Measurements from ENCODE around the gene GTF2A1L.

Gene GTF2A1L

GRCh38 chr2:48624696-48625095, 7.0 kb downstream of the GTF2A1L start:
- TF ChIP-seq Cebpa-rat (IDR thresholded peaks at IDR 0.05): no peak
- H3K4me3 ChIP-seq: no peak overlapping the region
- no peaks in the 10 kb centered on the region for H3K27me3 ChIP-seq
- H3K9me3 ChIP-seq (replicated peaks in 1 of 11): peaks cover 0 to 10% (median 0%) of the 10 kb centered on the region in 11 experiments; a peak in 3 of 22 replicates
- no peak overlapping the region for H3K9ac ChIP-seq
- no peaks in the 10 kb centered on the region for H4K20me1 ChIP-seq
- no peak overlapping the region for H3K27ac ChIP-seq
- no peaks in the 10 kb centered on the region for H3K36me3 ChIP-seq
- no peaks in the 10 kb centered on the region for H3K4me1 ChIP-seq
- no peak overlapping the region for H3K4me2 ChIP-seq

GRCh38 chr2:48626047-48626446, 8.4 kb downstream of the GTF2A1L start:
- Histone ChIP-seq H3K4me1 (no peaks in the 10 kb centered on the region), H3K9me3 (replicated peaks in 1 of 11) (peaks cover 0 to 10% (median 0%) of the 10 kb centered on the region in 11 experiments; a peak in 3 of 22 replicates), H3K36me3 (no peaks in the 10 kb centered on the region), H3K9ac (no peak overlapping the region), H3K4me3 (no peak overlapping the region), H3K4me2 (no peak overlapping the region), H4K20me1 (no peaks in the 10 kb centered on the region), H3K27me3 (no peaks in the 10 kb centered on the region), H3K27ac (no peak overlapping the region)
- TF ChIP-seq Cebpa-rat (IDR thresholded peaks at IDR 0.05): no peak

- no peaks in the 10 kb centered on the region for H4K20me1 ChIP-seq
- no peaks in the 10 kb centered on the region for H3K36me3 ChIP-seq
- H3K9me3 ChIP-seq (replicated peaks in 1 of 11): peaks cover 0 to 9% (median 5%) of the 10 kb centered on the region in 11 experiments; a peak in 4 of 22 replicates
- no peak overlapping the region for H3K4me3 ChIP-seq
- no peaks in the 10 kb centered on the region for H3K4me1 ChIP-seq
- TF ChIP-seq Cebpa-rat (IDR thresholded peaks at IDR 0.05): no peak
- H3K9ac ChIP-seq: no peak overlapping the region
- H3K27me3 ChIP-seq: no peaks in the 10 kb centered on the region; a peak in 1 of 22 replicates
- H3K4me2 ChIP-seq: no peak overlapping the region
- no peak overlapping the region for H3K27ac ChIP-seq
Observed at GRCh38 chr2:48633143-48633542, 15.5 kb downstream of the GTF2A1L start.

GRCh38 chr2:48635786-48636185, 18.1 kb downstream of the GTF2A1L start:
- H3K4me1 ChIP-seq: no peaks in the 10 kb centered on the region
- H3K27me3 ChIP-seq: no peaks in the 10 kb centered on the region; a peak in 1 of 22 replicates
- no peak overlapping the region for H3K27ac ChIP-seq
- H3K4me2 ChIP-seq: no peak overlapping the region
- no peaks in the 10 kb centered on the region for H4K20me1 ChIP-seq
- peaks cover 0 to 9% (median 5%) of the 10 kb centered on the region in 11 experiments; a peak in 4 of 22 replicates for H3K9me3 ChIP-seq (replicated peaks in 1 of 11)
- no peak for TF ChIP-seq Cebpa-rat (IDR thresholded peaks at IDR 0.05)
- H3K36me3 ChIP-seq: no peaks in the 10 kb centered on the region
- H3K4me3 ChIP-seq: no peak overlapping the region
- no peak overlapping the region for H3K9ac ChIP-seq

GRCh38 chr2:48638261-48638660, 20.6 kb downstream of the GTF2A1L start:
- Histone ChIP-seq H3K9me3 (replicated peaks in 1 of 11) (peaks cover 0 to 9% (median 5%) of the 10 kb centered on the region in 11 experiments; a peak in 4 of 22 replicates), H3K27ac (no peak overlapping the region), H3K27me3 (no peaks in the 10 kb centered on the region; a peak in 1 of 22 replicates), H4K20me1 (no peaks in the 10 kb centered on the region), H3K36me3 (no peaks in the 10 kb centered on the region), H3K4me3 (no peak overlapping the region), H3K4me2 (no peak overlapping the region), H3K9ac (no peak overlapping the region), H3K4me1 (no peaks in the 10 kb centered on the region)
- TF ChIP-seq Cebpa-rat (IDR thresholded peaks at IDR 0.05): no peak

GRCh38 chr2:48651158-48651790, 33.6 kb downstream of the GTF2A1L start:
- H3K4me3 ChIP-seq: no peak overlapping the region
- H4K20me1 ChIP-seq: no peaks in the 10 kb centered on the region
- H3K27ac ChIP-seq: no peak overlapping the region
- no peak for TF ChIP-seq Cebpa-rat (IDR thresholded peaks at IDR 0.05)
- H3K9me3 ChIP-seq (replicated peaks in 1 of 11): no peaks in the 10 kb centered on the region
- H3K9ac ChIP-seq: no peak overlapping the region
- H3K36me3 ChIP-seq: no peaks in the 10 kb centered on the region
- no peak overlapping the region for H3K4me2 ChIP-seq
- no peaks in the 10 kb centered on the region for H3K27me3 ChIP-seq
- H3K4me1 ChIP-seq: no peaks in the 10 kb centered on the region

- Histone ChIP-seq H3K4me1 (no peaks in the 10 kb centered on the region; a peak in 1 of 20 replicates), H3K4me3 (no peak overlapping the region), H3K27ac (no peak overlapping the region), H3K4me2 (no peak overlapping the region), H3K9ac (no peak overlapping the region), H3K36me3 (no peaks in the 10 kb centered on the region), H3K27me3 (no peaks in the 10 kb centered on the region), H3K9me3 (replicated peaks in 1 of 11) (peaks cover 0 to 12% (median 4%) of the 10 kb centered on the region in 11 experiments; a peak in 8 of 22 replicates), H4K20me1 (no peaks in the 10 kb centered on the region)
- no peak for TF ChIP-seq Cebpa-rat (IDR thresholded peaks at IDR 0.05)
Observed at GRCh38 chr2:48668992-48669391, 51.3 kb downstream of the GTF2A1L start.

GRCh38 chr2:48673581-48673980, 55.9 kb downstream of the GTF2A1L start:
- Histone ChIP-seq H3K27me3 (no peaks in the 10 kb centered on the region), H3K9me3 (replicated peaks in 1 of 11) (peaks cover 0 to 12% (median 4%) of the 10 kb centered on the region in 11 experiments; a peak in 8 of 22 replicates), H3K36me3 (no peaks in the 10 kb centered on the region), H3K4me3 (no peak overlapping the region), H3K4me1 (no peaks in the 10 kb centered on the region; a peak in 1 of 20 replicates), H4K20me1 (no peaks in the 10 kb centered on the region), H3K9ac (no peak overlapping the region), H3K4me2 (no peak overlapping the region), H3K27ac (no peak overlapping the region)
- no peak for TF ChIP-seq Cebpa-rat (IDR thresholded peaks at IDR 0.05)

GRCh38 chr2:48674933-48675332, 57.3 kb downstream of the GTF2A1L start:
- H4K20me1 ChIP-seq: no peaks in the 10 kb centered on the region
- H3K4me3 ChIP-seq: no peak overlapping the region
- no peak for TF ChIP-seq Cebpa-rat (IDR thresholded peaks at IDR 0.05)
- no peaks in the 10 kb centered on the region; a peak in 1 of 20 replicates for H3K4me1 ChIP-seq
- no peak overlapping the region for H3K4me2 ChIP-seq
- H3K27ac ChIP-seq: no peak overlapping the region
- no peak overlapping the region for H3K9ac ChIP-seq
- H3K27me3 ChIP-seq: no peaks in the 10 kb centered on the region
- H3K9me3 ChIP-seq (replicated peaks in 1 of 11): peaks cover 0 to 12% (median 4%) of the 10 kb centered on the region in 11 experiments; a peak in 8 of 22 replicates
- H3K36me3 ChIP-seq: no peaks in the 10 kb centered on the region

GRCh38 chr2:48677450-48677849, 59.8 kb downstream of the GTF2A1L start:
- no peak overlapping the region for H3K9ac ChIP-seq
- no peaks in the 10 kb centered on the region for H3K36me3 ChIP-seq
- no peak overlapping the region for H3K4me2 ChIP-seq
- H3K9me3 ChIP-seq (replicated peaks in 1 of 11): peaks cover 0 to 11% (median 4%) of the 10 kb centered on the region in 11 experiments; a peak in 8 of 22 replicates
- H3K4me1 ChIP-seq: no peaks in the 10 kb centered on the region
- H4K20me1 ChIP-seq: no peaks in the 10 kb centered on the region
- no peak overlapping the region for H3K27ac ChIP-seq
- no peak for TF ChIP-seq Cebpa-rat (IDR thresholded peaks at IDR 0.05)
- H3K4me3 ChIP-seq: no peak overlapping the region
- no peaks in the 10 kb centered on the region for H3K27me3 ChIP-seq

Data from BLaER1 treated with 17β-estradiol and CSF1 and Interleukin-3, amounts not matched to agents 10 nM and 100 nM (cell line).